Measurements from ENCODE around the gene MFSD11. TPM values are rescaled to one million over a fixed set of nuclear protein-coding genes. Genes with fewer than 3 reads are reported as not detected.
"Not testable (repeated sequence)": the region's sequence is repeated elsewhere in the genome, so short reads cannot be mapped to it uniquely, and the experiment has no call there.

The MFSD11 gene
- total and polyA plus RNA-seq, 9 donors = 9.6 to 26.2 (median 19.6) TPM

- no peak for DNase-seq
- H3K36me3 ChIP-seq = no peaks in the 10 kb centered on the region
- no peaks in the 10 kb centered on the region for H3K4me1 ChIP-seq (ENCODE audit: insufficient read depth)
- intact Hi-C loops (cut with DNase I) = no loop called here
- H3K9me3 ChIP-seq = no peaks in the 10 kb centered on the region
- TF ChIP-seq CTCF (IDR thresholded peaks at IDR 0.05) = no peak
- TF ChIP-seq EP300 (IDR thresholded peaks at IDR 0.05) = no peak
- no peaks in the 10 kb centered on the region for H3K27me3 ChIP-seq
- 91 to 94% (median 91%) methylated on average over 12 of the region's 12 CpGs for WGBS, 3 donors
- no peak overlapping the region for H3K27ac ChIP-seq
- no peak overlapping the region for H3K4me3 ChIP-seq
Observed at GRCh38 chr17:76781056-76781982, 43.4 kb downstream of the MFSD11 start.

DNA sequence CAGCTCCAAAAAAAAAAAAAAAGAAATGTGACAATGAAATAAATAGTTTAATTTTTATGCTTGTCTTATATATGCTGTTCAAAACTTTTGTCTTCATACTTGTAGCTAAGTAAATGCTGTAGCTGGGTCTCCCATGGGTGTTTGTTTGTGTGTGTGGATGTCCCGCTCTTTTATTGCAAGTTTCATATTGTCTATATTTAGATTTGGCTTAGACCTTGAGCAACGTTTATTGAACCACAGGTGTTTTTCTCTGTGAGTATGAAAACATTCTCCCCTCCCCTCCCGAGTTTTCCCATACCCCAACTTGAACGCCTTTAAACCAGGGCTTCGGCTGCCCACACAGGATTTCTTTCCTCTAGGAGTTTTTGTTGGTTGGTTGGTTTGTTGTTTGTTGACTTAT lies 45.2 kb downstream of the MFSD11 start:
- DNase-seq = no peak
- WGBS, 3 donors = 40 to 59% (median 57%) methylated on average over 5 of the region's 5 CpGs
- Histone ChIP-seq H3K4me1 (ENCODE audit: insufficient read depth) (no peaks in the 10 kb centered on the region), H3K36me3 (no peaks in the 10 kb centered on the region), H3K27me3 (no peaks in the 10 kb centered on the region), H3K9me3 (no peaks in the 10 kb centered on the region), H3K4me3 (no peak overlapping the region), H3K27ac (no peak overlapping the region)
- intact Hi-C loops (cut with DNase I) = no loop called here
- TF ChIP-seq EP300 (IDR thresholded peaks at IDR 0.05) (no peak), CTCF (IDR thresholded peaks at IDR 0.05) (no peak), POLR2A (IDR thresholded peaks at IDR 0.05) (no peak)

- Histone ChIP-seq H3K4me3 (no peak overlapping the region), H3K27me3 (no peaks in the 10 kb centered on the region), H3K27ac (no peak overlapping the region), H3K36me3 (no peaks in the 10 kb centered on the region), H3K4me1 (ENCODE audit: insufficient read depth) (no peaks in the 10 kb centered on the region), H3K9me3 (no peaks in the 10 kb centered on the region)
- no peak for DNase-seq
- intact Hi-C loops (cut with DNase I) = no loop called here
- 84 to 85% (median 84%) methylated on average over 3 of the region's 3 CpGs for WGBS, 3 donors
- TF ChIP-seq EP300 (IDR thresholded peaks at IDR 0.05) (no peak), POLR2A (IDR thresholded peaks at IDR 0.05) (no peak), CTCF (IDR thresholded peaks at IDR 0.05) (no peak)
Observed at GRCh38 chr17:76784926-76785325, 47.0 kb downstream of the MFSD11 start.

DNA sequence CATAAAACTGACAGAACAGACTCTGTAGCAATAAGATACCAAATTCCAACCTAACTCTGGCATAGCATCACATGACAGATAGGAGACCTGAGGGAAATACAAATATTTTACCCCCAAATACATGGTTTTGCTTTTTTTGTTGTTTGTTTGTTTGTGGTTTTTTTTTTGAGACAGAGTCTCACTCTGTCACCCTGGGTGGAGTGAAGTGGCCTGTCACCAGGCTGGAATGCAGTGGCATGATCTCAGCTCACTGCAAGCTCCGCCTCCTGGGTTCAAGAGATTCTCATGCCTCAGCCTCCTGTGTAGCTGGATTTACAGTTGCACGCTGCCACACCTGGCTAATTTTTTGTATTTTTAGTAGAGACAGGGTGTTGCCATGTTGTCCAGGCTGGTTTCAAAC lies 49.9 kb downstream of the MFSD11 start:
- H3K9me3 ChIP-seq; H3K4me3 ChIP-seq; H3K36me3 ChIP-seq; H3K4me1 ChIP-seq (ENCODE audit: insufficient read depth); DNase-seq; intact Hi-C loops (cut with DNase I); H3K27ac ChIP-seq; H3K27me3 ChIP-seq: not testable (repeated sequence)
- WGBS, 3 donors = 93 to 96% (median 96%) methylated on average over 2 of the region's 2 CpGs

DNA sequence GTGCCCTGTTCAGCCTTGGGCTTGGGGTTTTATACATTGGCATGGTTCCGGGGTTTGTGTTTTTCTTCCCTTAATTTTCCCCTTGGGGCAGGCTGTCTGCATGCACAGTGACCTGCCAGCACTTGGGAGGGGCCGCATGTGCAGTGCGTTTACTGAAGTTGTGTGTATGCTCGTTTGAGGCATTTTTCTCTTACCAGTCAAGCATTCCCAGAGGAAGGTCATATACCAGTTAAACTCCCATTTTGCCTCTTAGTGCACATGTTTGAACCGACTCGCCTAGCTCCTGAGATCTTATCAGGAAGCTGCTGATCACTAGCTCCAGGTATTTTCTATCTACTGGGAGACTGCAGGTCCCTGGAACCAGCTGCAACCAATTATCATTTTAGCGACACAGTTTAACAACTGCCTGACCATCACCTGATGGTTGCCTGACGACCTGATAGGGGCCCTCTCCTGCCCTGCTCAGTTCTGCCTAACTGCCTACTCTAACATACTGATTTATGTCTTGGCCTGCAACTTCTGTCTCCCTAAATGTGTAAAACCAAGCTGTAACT lies 51.4 kb downstream of the MFSD11 start:
- peaks cover 2% of the 10 kb centered on the region for H3K4me1 ChIP-seq (ENCODE audit: insufficient read depth)
- no peak for TF ChIP-seq POLR2A (IDR thresholded peaks at IDR 0.05)
- no peak for TF ChIP-seq EP300 (IDR thresholded peaks at IDR 0.05)
- no peak for TF ChIP-seq CTCF (IDR thresholded peaks at IDR 0.05)
- intact Hi-C loops (cut with DNase I) = no loop called here
- H3K36me3 ChIP-seq = no peaks in the 10 kb centered on the region
- 80 to 84% (median 80%) methylated on average over 8 of the region's 8 CpGs for WGBS, 3 donors
- H3K4me3 ChIP-seq = no peak overlapping the region
- DNase-seq = no peak
- no peaks in the 10 kb centered on the region for H3K9me3 ChIP-seq
- no peak overlapping the region for H3K27ac ChIP-seq
- H3K27me3 ChIP-seq = no peaks in the 10 kb centered on the region
